ENCODE data around the gene LYPD6. TPM values are rescaled to one million over a fixed set of nuclear protein-coding genes. Genes with fewer than 3 reads are reported as not detected.
"Not testable (repeated sequence)": the region's sequence is repeated elsewhere in the genome, so short reads cannot be mapped to it uniquely, and the experiment has no call there.

Gene LYPD6
- total RNA-seq, 1 donor from 2014 or later = 2.1 TPM

- no peak overlapping the region for H3K9ac ChIP-seq (ENCODE audit: low read depth in 1 of 3, low read length in 3 of 3)
- peaks cover 0 to 2% (median 0%) of the 10 kb centered on the region in 3 donors for H3K27me3 ChIP-seq (ENCODE audit: control insufficient read depth in 3 of 3, insufficient read depth in 3 of 3, low read length in 3 of 3)
- no peak overlapping the region for H3K27ac ChIP-seq (ENCODE audit: low read depth, low read length)
- H3K36me3 ChIP-seq (ENCODE audit: control insufficient read depth in 3 of 3, insufficient read depth in 3 of 3, low read length in 3 of 3) = no peaks in the 10 kb centered on the region
- H3K4me1 ChIP-seq (ENCODE audit: control insufficient read depth in 3 of 3, insufficient read depth in 3 of 3, low read length in 3 of 3) = no peaks in the 10 kb centered on the region
- no peak overlapping the region for H3K4me3 ChIP-seq (ENCODE audit: low read length in 3 of 3)
- H3K9me3 ChIP-seq (ENCODE audit: control insufficient read depth in 3 of 3, low read length in 3 of 3) = no peaks in the 10 kb centered on the region
These were observed 156.3 kb downstream of the LYPD6 start for GRCh38 chr2:149486664-149487063.

- H3K9ac ChIP-seq (ENCODE audit: low read depth in 1 of 3, low read length in 3 of 3) = no peak overlapping the region
- H3K9me3 ChIP-seq (ENCODE audit: control insufficient read depth in 3 of 3, low read length in 3 of 3) = no peaks in the 10 kb centered on the region
These were observed 156.8 kb downstream of the LYPD6 start for GRCh38 chr2:149487189-149487588.

GRCh38 chr2:149488706-149489440 is 158.5 kb downstream of the LYPD6 start:
- H3K4me3 ChIP-seq (ENCODE audit: low read length in 3 of 3) = no peak overlapping the region
- no peaks in the 10 kb centered on the region for H3K9me3 ChIP-seq (ENCODE audit: control insufficient read depth in 3 of 3, low read length in 3 of 3)
- H3K4me1 ChIP-seq (ENCODE audit: control insufficient read depth in 3 of 3, insufficient read depth in 3 of 3, low read length in 3 of 3) = no peaks in the 10 kb centered on the region
- peaks cover 0 to 2% (median 0%) of the 10 kb centered on the region in 3 donors for H3K27me3 ChIP-seq (ENCODE audit: control insufficient read depth in 3 of 3, insufficient read depth in 3 of 3, low read length in 3 of 3)
- no peaks in the 10 kb centered on the region for H3K36me3 ChIP-seq (ENCODE audit: control insufficient read depth in 3 of 3, insufficient read depth in 3 of 3, low read length in 3 of 3)
- no peak overlapping the region for H3K27ac ChIP-seq (ENCODE audit: low read depth, low read length)
- H3K9ac ChIP-seq (ENCODE audit: low read depth in 1 of 3, low read length in 3 of 3) = no peak overlapping the region

More at GRCh38 chr2:149487189-149487588, 156.8 kb downstream of the LYPD6 start:
- Histone ChIP-seq H3K27me3 (ENCODE audit: control insufficient read depth in 3 of 3, insufficient read depth in 3 of 3, low read length in 3 of 3) (peaks cover 0 to 2% (median 0%) of the 10 kb centered on the region in 3 donors), H3K4me1 (ENCODE audit: control insufficient read depth in 3 of 3, insufficient read depth in 3 of 3, low read length in 3 of 3) (no peaks in the 10 kb centered on the region), H3K27ac (ENCODE audit: low read depth, low read length) (no peak overlapping the region), H3K36me3 (ENCODE audit: control insufficient read depth in 3 of 3, insufficient read depth in 3 of 3, low read length in 3 of 3) (no peaks in the 10 kb centered on the region), H3K4me3 (ENCODE audit: low read length in 3 of 3) (no peak overlapping the region)

GRCh38 chr2:149489452-149489851 is 159.1 kb downstream of the LYPD6 start:
- Histone ChIP-seq H3K27me3 (ENCODE audit: control insufficient read depth in 3 of 3, insufficient read depth in 3 of 3, low read length in 3 of 3) (peaks cover 0 to 2% (median 0%) of the 10 kb centered on the region in 3 donors), H3K9ac (ENCODE audit: low read depth in 1 of 3, low read length in 3 of 3) (no peak overlapping the region), H3K27ac (ENCODE audit: low read depth, low read length) (no peak overlapping the region), H3K9me3 (ENCODE audit: control insufficient read depth in 3 of 3, low read length in 3 of 3) (no peaks in the 10 kb centered on the region), H3K4me3 (ENCODE audit: low read length in 3 of 3) (no peak overlapping the region), H3K36me3 (ENCODE audit: control insufficient read depth in 3 of 3, insufficient read depth in 3 of 3, low read length in 3 of 3) (no peaks in the 10 kb centered on the region), H3K4me1 (ENCODE audit: control insufficient read depth in 3 of 3, insufficient read depth in 3 of 3, low read length in 3 of 3) (no peaks in the 10 kb centered on the region)

GRCh38 chr2:149490296-149490695 is 159.9 kb downstream of the LYPD6 start:
- Histone ChIP-seq H3K27me3 (ENCODE audit: control insufficient read depth in 3 of 3, insufficient read depth in 3 of 3, low read length in 3 of 3) (peaks cover 0 to 2% (median 0%) of the 10 kb centered on the region in 3 donors), H3K9ac (ENCODE audit: low read depth in 1 of 3, low read length in 3 of 3) (no peak overlapping the region), H3K36me3 (ENCODE audit: control insufficient read depth in 3 of 3, insufficient read depth in 3 of 3, low read length in 3 of 3) (no peaks in the 10 kb centered on the region)

GRCh38 chr2:149492923-149493322 is 162.5 kb downstream of the LYPD6 start:
- Histone ChIP-seq H3K27me3 (ENCODE audit: control insufficient read depth in 3 of 3, insufficient read depth in 3 of 3, low read length in 3 of 3) (peaks cover 0 to 2% (median 0%) of the 10 kb centered on the region in 3 donors), H3K9me3 (ENCODE audit: control insufficient read depth in 3 of 3, low read length in 3 of 3) (no peaks in the 10 kb centered on the region), H3K4me3 (ENCODE audit: low read length in 3 of 3) (no peak overlapping the region), H3K4me1 (ENCODE audit: control insufficient read depth in 3 of 3, insufficient read depth in 3 of 3, low read length in 3 of 3) (no peaks in the 10 kb centered on the region), H3K36me3 (ENCODE audit: control insufficient read depth in 3 of 3, insufficient read depth in 3 of 3, low read length in 3 of 3) (no peaks in the 10 kb centered on the region), H3K9ac (ENCODE audit: low read depth in 1 of 3, low read length in 3 of 3) (no peak overlapping the region), H3K27ac (ENCODE audit: low read depth, low read length) (no peak overlapping the region)

More at GRCh38 chr2:149490296-149490695, 159.9 kb downstream of the LYPD6 start:
- Histone ChIP-seq H3K27ac (ENCODE audit: low read depth, low read length) (no peak overlapping the region), H3K4me3 (ENCODE audit: low read length in 3 of 3) (no peak overlapping the region), H3K9me3 (ENCODE audit: control insufficient read depth in 3 of 3, low read length in 3 of 3) (no peaks in the 10 kb centered on the region), H3K4me1 (ENCODE audit: control insufficient read depth in 3 of 3, insufficient read depth in 3 of 3, low read length in 3 of 3) (no peaks in the 10 kb centered on the region)

GRCh38 chr2:149499204-149499603 is 168.8 kb downstream of the LYPD6 start:
- H3K27ac ChIP-seq (ENCODE audit: low read depth, low read length); H3K4me3 ChIP-seq (ENCODE audit: low read length in 3 of 3); H3K9me3 ChIP-seq (ENCODE audit: control insufficient read depth in 3 of 3, low read length in 3 of 3); H3K9ac ChIP-seq (ENCODE audit: low read depth in 1 of 3, low read length in 3 of 3); H3K4me1 ChIP-seq (ENCODE audit: control insufficient read depth in 3 of 3, insufficient read depth in 3 of 3, low read length in 3 of 3); H3K27me3 ChIP-seq (ENCODE audit: control insufficient read depth in 3 of 3, insufficient read depth in 3 of 3, low read length in 3 of 3); H3K36me3 ChIP-seq (ENCODE audit: control insufficient read depth in 3 of 3, insufficient read depth in 3 of 3, low read length in 3 of 3): not testable (repeated sequence)

GRCh38 chr2:149506808-149507207 is 176.4 kb downstream of the LYPD6 start:
- H3K36me3 ChIP-seq (ENCODE audit: control insufficient read depth in 3 of 3, insufficient read depth in 3 of 3, low read length in 3 of 3); H3K9me3 ChIP-seq (ENCODE audit: control insufficient read depth in 3 of 3, low read length in 3 of 3); H3K4me3 ChIP-seq (ENCODE audit: low read length in 3 of 3); H3K27me3 ChIP-seq (ENCODE audit: control insufficient read depth in 3 of 3, insufficient read depth in 3 of 3, low read length in 3 of 3); H3K9ac ChIP-seq (ENCODE audit: low read depth in 1 of 3, low read length in 3 of 3); H3K27ac ChIP-seq (ENCODE audit: low read depth, low read length); H3K4me1 ChIP-seq (ENCODE audit: control insufficient read depth in 3 of 3, insufficient read depth in 3 of 3, low read length in 3 of 3): not testable (repeated sequence)

- H3K27me3 ChIP-seq (ENCODE audit: control insufficient read depth in 3 of 3, insufficient read depth in 3 of 3, low read length in 3 of 3) = no peaks in the 10 kb centered on the region
- no peaks in the 10 kb centered on the region for H3K9me3 ChIP-seq (ENCODE audit: control insufficient read depth in 3 of 3, low read length in 3 of 3)
- H3K4me3 ChIP-seq (ENCODE audit: low read length in 3 of 3) = no peak overlapping the region
- no peak overlapping the region for H3K9ac ChIP-seq (ENCODE audit: low read depth in 1 of 3, low read length in 3 of 3)
- no peaks in the 10 kb centered on the region for H3K36me3 ChIP-seq (ENCODE audit: control insufficient read depth in 3 of 3, insufficient read depth in 3 of 3, low read length in 3 of 3)
- H3K27ac ChIP-seq (ENCODE audit: low read depth, low read length) = no peak overlapping the region
- no peaks in the 10 kb centered on the region for H3K4me1 ChIP-seq (ENCODE audit: control insufficient read depth in 3 of 3, insufficient read depth in 3 of 3, low read length in 3 of 3)
These were observed 177.6 kb downstream of the LYPD6 start for GRCh38 chr2:149507974-149508373.

GRCh38 chr2:149513461-149513860 is 183.1 kb downstream of the LYPD6 start:
- no peak overlapping the region for H3K9ac ChIP-seq (ENCODE audit: low read depth in 1 of 3, low read length in 3 of 3)
- H3K4me1 ChIP-seq (ENCODE audit: control insufficient read depth in 3 of 3, insufficient read depth in 3 of 3, low read length in 3 of 3) = no peaks in the 10 kb centered on the region
- H3K36me3 ChIP-seq (ENCODE audit: control insufficient read depth in 3 of 3, insufficient read depth in 3 of 3, low read length in 3 of 3) = no peaks in the 10 kb centered on the region
- no peak overlapping the region for H3K4me3 ChIP-seq (ENCODE audit: low read length in 3 of 3)
- no peaks in the 10 kb centered on the region for H3K27me3 ChIP-seq (ENCODE audit: control insufficient read depth in 3 of 3, insufficient read depth in 3 of 3, low read length in 3 of 3)
- H3K27ac ChIP-seq (ENCODE audit: low read depth, low read length) = no peak overlapping the region
- no peaks in the 10 kb centered on the region for H3K9me3 ChIP-seq (ENCODE audit: control insufficient read depth in 3 of 3, low read length in 3 of 3)
